Right lobe of liver (tissue), 6 donors: ENCODE results near the gene LGALS12. TPM values are rescaled to one million over a fixed set of nuclear protein-coding genes. Genes with fewer than 3 reads are reported as not detected.

ENCODE experiments used
- ATAC-seq, 4 donors: fragments of 200-7000 bp; cut with Tn5 transposase; one replicate each; pipeline ENCODE4 v1.9.1; 2020; ENCODE audit warnings: mild to moderate bottlenecking in 4 of 4, moderate library complexity in 4 of 4
- DNase-seq, 3 donors: peaks; one replicate each; pipeline ENCODE4 v3.0.0-alpha.2; 2020
- H3K27ac ChIP-seq, 3 donors: fragments of 200-600 bp; one replicate each; pipeline ENCODE4 v1.8.0; 2022
- H3K27me3 ChIP-seq, 2 donors: fragments of 200-600 bp; one replicate each; pipeline ENCODE4 v1.8.0; 2022
- H3K36me3 ChIP-seq, 4 donors: fragments of 200-600 bp; sonication (generic) in 1 of 4; one replicate each; pipeline versions ENCODE4 v1.5.1 to v1.8.0; 2017 to 2022; ENCODE audit warnings: control low read depth in 1 of 4
- H3K4me1 ChIP-seq, 4 donors: fragments of 200-600 bp; sonication (generic) in 1 of 4; one replicate each; pipeline versions ENCODE4 v1.5.1 to v1.8.0; 2017 to 2022; ENCODE audit warnings: control low read depth in 1 of 4
- H3K4me3 ChIP-seq, 3 donors: fragments of 200-600 bp; one replicate each; pipeline ENCODE4 v1.8.0; 2022
- H3K9me3 ChIP-seq, 4 donors: fragments of 200-600 bp; sonication (generic) in 1 of 4; one replicate each; pipeline versions ENCODE4 v1.5.1 to v1.8.0; 2017 to 2022; ENCODE audit warnings: control low read depth in 1 of 4
- CTCF ChIP-seq, 4 donors: fragments of 200-600 bp in 3 of 4; fragments of 450-650 bp in 1 of 4; IDR thresholded peaks; one replicate each; pipeline versions ENCODE4 v1.5.1 to v1.8.0; 2016 to 2022; ENCODE audit warnings: antibody characterized with exemption in 4 of 4, mild to moderate bottlenecking in 2 of 4
- POLR2A ChIP-seq: fragments of 450-650 bp; IDR thresholded peaks from one replicate; pipeline ENCODE4 v1.6.1; 2017; ENCODE audit warnings: antibody characterized with exemption, mild to moderate bottlenecking
- WGBS: methylation state at CpG from one replicate; pipeline ENCODE4 v1.1.6; 2018; ENCODE audit warnings: low coverage, low lambda C conversion rate; ENCODE audit not compliant: insufficient coverage; ENCODE audit errors: missing lambda C conversion rate; 5-methylcytosine and 5-hydroxymethylcytosine counted together
- intact Hi-C, 2 donors: fragments of 100-400 bp; cut with DNase I; formaldehyde crosslinking; loops; one replicate each; pipeline versions ENCODE4 v1.11.2 to v1.14.1; 2022
- total RNA-seq, 6 experiments: library from RNA; depleted of rRNA in 2 of 6; stranded (reverse); fragments of >200 nt in 2 of 6; fragmentation: NEBNext Ultra II Directional in 3 of 6; extraction: Animal tissue kit (Norgen Biotek cat#: 25700) in 3 of 6; gene quantifications; one replicate each; pipeline versions ENCODE4 v1.1.0 to v1.2.4, GENCODE V29; 2016 to 2023
- donor health status: DM: no; HTN: yes; CAD: no.
- donor health status: DM: no; HTN: no; CAD: no.
- donor health status: DM: no; HTN: no; CAD: no.
- donor health status: DM: no; HTN: yes; CAD: no.
- donor health status: DM: no; HTN: yes; CAD: no.

The LGALS12 gene
- total RNA-seq, 6 experiments from 2014 or later: 0.15 TPM; not detected in 5

GRCh38 chr11:63472372-63472771 lies 33.5 kb upstream of the LGALS12 start:
- 65% methylated on average over 3 of the region's 3 CpGs for WGBS
- TF ChIP-seq POLR2A (no peak), CTCF (IDR thresholded peaks at IDR 0.05) (no peak)
- no peaks in the 10 kb centered on the region for H3K27me3 ChIP-seq
- H3K9me3 ChIP-seq: no peaks in the 10 kb centered on the region
- H3K36me3 ChIP-seq: no peaks in the 10 kb centered on the region
- no peak overlapping the region for H3K4me3 ChIP-seq
- ATAC-seq: no peak
- H3K27ac ChIP-seq: no peak overlapping the region
- no peaks in the 10 kb centered on the region for H3K4me1 ChIP-seq
- intact Hi-C loops: loop anchor here in 1 of 2 donors (10.0 kb wide), 1 partner anchor 162 kb away; no protein-coding TSS in a partner anchor
- DNase-seq: no peak

- TF ChIP-seq POLR2A: no peak
- intact Hi-C loops: loop anchor here in 1 of 2 donors (10.0 kb wide), 1 partner anchor 158 kb away; no protein-coding TSS in a partner anchor
- H3K4me1 ChIP-seq: no peaks in the 10 kb centered on the region
- no peaks in the 10 kb centered on the region for H3K27me3 ChIP-seq
- ATAC-seq (no peak), DNase-seq (no peak)
- no peak overlapping the region for H3K27ac ChIP-seq
- no peaks in the 10 kb centered on the region for H3K9me3 ChIP-seq
- H3K4me3 ChIP-seq: no peak overlapping the region
- H3K36me3 ChIP-seq: no peaks in the 10 kb centered on the region
Measured at GRCh38 chr11:63476618-63477017, 29.3 kb upstream of the LGALS12 start.

- intact Hi-C loops: loop anchor here in 1 of 2 donors (10.0 kb wide), 1 partner anchor 156 kb away; no protein-coding TSS in a partner anchor
- Histone ChIP-seq H3K4me1 (no peaks in the 10 kb centered on the region), H3K27me3 (no peaks in the 10 kb centered on the region), H3K4me3 (no peak overlapping the region), H3K36me3 (no peaks in the 10 kb centered on the region), H3K27ac (no peak overlapping the region), H3K9me3 (no peaks in the 10 kb centered on the region)
- TF ChIP-seq CTCF (IDR thresholded peaks at IDR 0.05): peak; percentile 86 to 93 (median 91)
- no peak for TF ChIP-seq POLR2A
- ATAC-seq (peak; percentile 92 to 97 (median 96)), DNase-seq (peak in 1 of 3 donors; percentile 59)
- WGBS: 14% methylated on average over 5 of the region's 5 CpGs
Measured at GRCh38 chr11:63478896-63479295, 27.0 kb upstream of the LGALS12 start.

GRCh38 chr11:63480039-63480438 lies 25.8 kb upstream of the LGALS12 start:
- H3K9me3 ChIP-seq: no peaks in the 10 kb centered on the region
- H3K4me3 ChIP-seq: no peak overlapping the region
- H3K27me3 ChIP-seq: no peaks in the 10 kb centered on the region
- H3K4me1 ChIP-seq: no peaks in the 10 kb centered on the region
- H3K36me3 ChIP-seq: no peaks in the 10 kb centered on the region
- 72% methylated on average over 5 of the region's 6 CpGs for WGBS
- DNase-seq (no peak), ATAC-seq (no peak)
- TF ChIP-seq POLR2A: no peak
- TF ChIP-seq CTCF (IDR thresholded peaks at IDR 0.05): no peak
- H3K27ac ChIP-seq: no peak overlapping the region
- intact Hi-C loops: no loop called here

- H3K27me3 ChIP-seq: no peaks in the 10 kb centered on the region
- ATAC-seq (no peak), DNase-seq (no peak)
- H3K36me3 ChIP-seq: no peaks in the 10 kb centered on the region
- peaks cover 0 to under 1% (median 0%) of the 10 kb centered on the region in 4 donors for H3K4me1 ChIP-seq
- H3K9me3 ChIP-seq: no peaks in the 10 kb centered on the region
- TF ChIP-seq POLR2A: no peak
- 43% methylated on average over 3 of the region's 3 CpGs for WGBS
- no peak overlapping the region for H3K27ac ChIP-seq
- intact Hi-C loops: no loop called here
- no peak overlapping the region for H3K4me3 ChIP-seq
Measured at GRCh38 chr11:63485777-63486176, 20.1 kb upstream of the LGALS12 start.

- Histone ChIP-seq H3K4me3 (no peak overlapping the region), H3K9me3 (no peaks in the 10 kb centered on the region), H3K27ac (no peak overlapping the region), H3K27me3 (no peaks in the 10 kb centered on the region), H3K36me3 (no peaks in the 10 kb centered on the region), H3K4me1 (peaks cover 0 to 13% (median 3%) of the 10 kb centered on the region in 4 donors)
- TF ChIP-seq POLR2A: no peak
- TF ChIP-seq CTCF (IDR thresholded peaks at IDR 0.05): no peak
- WGBS: 82% methylated on average over 1 of the region's 1 CpG
- intact Hi-C loops: no loop called here
- ATAC-seq: no peak
- DNase-seq: no peak
Measured at GRCh38 chr11:63488789-63489188, 17.1 kb upstream of the LGALS12 start.
